ENCODE measurements around the gene NT5DC3.

Gene NT5DC3

DNA sequence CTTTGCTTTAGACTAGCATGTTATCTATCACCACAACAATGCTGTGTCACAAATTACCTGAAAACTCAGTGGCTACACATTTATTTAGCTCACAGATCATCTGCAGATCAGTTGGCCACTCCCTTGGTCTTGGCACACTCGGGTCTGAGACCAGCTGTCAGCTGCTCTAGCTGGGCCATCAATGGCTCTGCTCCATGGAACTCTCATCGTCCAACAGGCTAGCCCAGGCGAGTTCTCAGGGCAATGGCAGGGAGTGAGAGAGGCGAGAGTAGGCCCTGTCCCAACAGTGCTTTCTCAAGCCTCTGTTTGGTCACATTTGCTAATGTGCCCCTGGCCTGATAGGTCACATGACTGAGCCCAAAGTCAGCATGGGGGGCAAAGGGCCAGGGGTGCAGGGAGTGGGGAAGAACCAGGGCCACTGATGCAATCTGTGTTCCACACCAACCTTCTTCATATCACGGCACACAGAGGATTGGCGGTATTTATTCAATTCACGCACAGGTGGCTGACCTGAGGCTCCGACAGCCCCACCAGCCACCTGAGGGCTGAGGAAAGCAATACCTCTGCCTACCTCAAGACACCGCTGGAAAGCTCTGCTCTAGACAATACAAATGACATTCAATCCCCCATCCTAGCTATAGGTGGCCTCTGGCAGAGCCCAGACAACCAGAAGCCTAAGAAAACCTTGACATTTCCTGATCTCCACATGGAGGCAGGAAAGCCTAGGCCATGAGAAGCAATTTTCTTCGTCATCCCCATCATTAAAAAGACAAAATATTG lies 82.5 kb downstream of the NT5DC3 start:
- in situ Hi-C loops (cut with MboI; ENCODE audit: low sequenced_read_pairs, unreplicated experiment) = no loop called here

DNA sequence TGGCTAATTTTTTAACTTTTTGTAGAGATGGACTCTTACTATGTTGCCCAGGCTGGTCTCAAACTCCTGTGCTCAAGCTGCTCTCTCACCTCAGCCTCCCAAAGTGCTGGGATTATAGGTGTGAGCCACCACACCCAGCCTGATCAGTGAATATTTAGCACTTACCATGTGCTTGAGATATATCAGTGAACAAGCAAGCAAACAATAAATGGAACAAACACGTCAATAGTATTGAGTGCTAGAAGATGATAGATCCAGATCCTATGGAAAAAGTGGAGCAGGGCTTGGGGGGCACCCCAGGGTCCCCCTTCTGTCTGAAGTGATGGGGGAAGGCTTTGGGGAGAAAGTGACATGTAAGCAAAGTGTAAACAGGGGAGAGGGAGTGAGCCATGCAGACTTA lies 83.8 kb downstream of the NT5DC3 start:
- TF ChIP-seq, protein P1, sequence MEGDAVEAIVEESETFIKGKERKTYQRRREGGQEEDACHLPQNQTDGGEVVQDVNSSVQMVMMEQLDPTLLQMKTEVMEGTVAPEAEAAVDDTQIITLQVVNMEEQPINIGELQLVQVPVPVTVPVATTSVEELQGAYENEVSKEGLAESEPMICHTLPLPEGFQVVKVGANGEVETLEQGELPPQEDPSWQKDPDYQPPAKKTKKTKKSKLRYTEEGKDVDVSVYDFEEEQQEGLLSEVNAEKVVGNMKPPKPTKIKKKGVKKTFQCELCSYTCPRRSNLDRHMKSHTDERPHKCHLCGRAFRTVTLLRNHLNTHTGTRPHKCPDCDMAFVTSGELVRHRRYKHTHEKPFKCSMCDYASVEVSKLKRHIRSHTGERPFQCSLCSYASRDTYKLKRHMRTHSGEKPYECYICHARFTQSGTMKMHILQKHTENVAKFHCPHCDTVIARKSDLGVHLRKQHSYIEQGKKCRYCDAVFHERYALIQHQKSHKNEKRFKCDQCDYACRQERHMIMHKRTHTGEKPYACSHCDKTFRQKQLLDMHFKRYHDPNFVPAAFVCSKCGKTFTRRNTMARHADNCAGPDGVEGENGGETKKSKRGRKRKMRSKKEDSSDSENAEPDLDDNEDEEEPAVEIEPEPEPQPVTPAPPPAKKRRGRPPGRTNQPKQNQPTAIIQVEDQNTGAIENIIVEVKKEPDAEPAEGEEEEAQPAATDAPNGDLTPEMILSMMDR (IDR thresholded peaks at IDR 0.05; ENCODE audit: borderline replicate concordance, control extremely low read depth, extremely low read depth, insufficient read depth, missing control alignments) = no peak
- DNase-seq (ENCODE audit: low spot score) = no peak
- in situ Hi-C loops (cut with MboI; ENCODE audit: low sequenced_read_pairs, unreplicated experiment) = no loop called here

More for the DNA sequence above, 82.5 kb downstream of the NT5DC3 start:
- no peak for DNase-seq (ENCODE audit: low spot score)
- TF ChIP-seq, protein P1 (IDR thresholded peaks at IDR 0.05; ENCODE audit: borderline replicate concordance, control extremely low read depth, extremely low read depth, insufficient read depth, missing control alignments) = no peak

DNA sequence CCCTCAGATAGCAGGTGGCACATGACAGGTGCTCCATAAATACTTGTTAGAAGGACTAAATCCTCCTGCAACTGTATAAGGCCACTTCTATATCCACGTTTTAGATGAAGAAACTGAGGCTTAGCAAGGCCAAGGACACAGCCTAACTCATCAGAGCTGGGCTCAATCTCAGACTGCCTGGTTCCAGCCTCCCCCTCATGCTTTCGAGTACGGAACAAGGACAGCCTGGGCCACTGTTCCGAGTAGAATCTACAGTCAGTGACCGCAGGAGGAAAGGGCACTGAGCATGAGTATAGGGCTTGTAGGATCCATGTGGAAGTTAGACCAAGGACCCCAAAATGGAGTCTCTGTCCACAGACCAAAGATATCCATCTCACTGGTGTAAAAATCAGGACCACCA lies 84.6 kb downstream of the NT5DC3 start:
- TF ChIP-seq, protein P1 (IDR thresholded peaks at IDR 0.05; ENCODE audit: borderline replicate concordance, control extremely low read depth, extremely low read depth, insufficient read depth, missing control alignments) = no peak
- in situ Hi-C loops (cut with MboI; ENCODE audit: low sequenced_read_pairs, unreplicated experiment) = no loop called here
- no peak for DNase-seq (ENCODE audit: low spot score)

DNA sequence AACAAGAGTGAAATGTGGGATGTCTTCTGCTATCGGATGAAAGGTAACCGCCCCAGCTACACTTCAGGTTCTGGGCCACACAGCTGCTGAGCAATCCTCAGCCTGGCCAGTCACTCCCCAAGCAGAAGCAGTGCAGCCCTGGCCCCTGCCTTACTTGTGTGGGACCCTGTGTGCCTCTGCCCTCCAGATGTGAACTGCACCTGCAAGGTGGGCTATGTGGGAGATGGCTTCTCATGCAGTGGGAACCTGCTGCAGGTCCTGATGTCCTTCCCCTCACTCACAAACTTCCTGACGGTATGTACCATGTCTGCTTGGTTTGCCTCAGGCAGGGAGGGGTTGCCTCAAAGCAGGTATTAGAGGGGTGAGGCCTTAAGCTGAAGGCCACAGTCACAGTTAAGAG lies 85.6 kb downstream of the NT5DC3 start:
- TF ChIP-seq, protein P1 (IDR thresholded peaks at IDR 0.05; ENCODE audit: borderline replicate concordance, control extremely low read depth, extremely low read depth, insufficient read depth, missing control alignments) = no peak
- in situ Hi-C loops (cut with MboI; ENCODE audit: low sequenced_read_pairs, unreplicated experiment) = no loop called here
- no peak for DNase-seq (ENCODE audit: low spot score)

DNA sequence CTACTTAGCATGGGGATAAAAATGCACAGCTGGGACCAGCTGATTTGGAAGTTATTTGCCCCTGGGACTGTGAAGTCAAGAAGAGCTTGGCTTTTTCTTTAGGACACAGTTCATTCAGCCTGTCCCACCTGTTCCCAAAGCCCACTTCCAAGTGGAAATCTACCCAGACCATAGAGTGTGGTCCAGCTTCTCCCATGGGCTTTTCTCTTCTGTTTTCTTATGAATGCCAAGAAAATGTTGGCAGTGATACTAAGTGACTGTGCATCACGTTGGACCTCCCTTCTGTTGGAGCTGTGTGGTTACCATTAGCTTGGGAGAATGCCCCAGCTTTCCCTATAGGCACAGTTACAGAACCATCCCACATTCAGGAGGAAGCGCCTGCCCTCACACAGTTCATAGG lies 89.4 kb downstream of the NT5DC3 start:
- TF ChIP-seq, protein P1 (IDR thresholded peaks at IDR 0.05; ENCODE audit: borderline replicate concordance, control extremely low read depth, extremely low read depth, insufficient read depth, missing control alignments) = no peak
- in situ Hi-C loops (cut with MboI; ENCODE audit: low sequenced_read_pairs, unreplicated experiment) = no loop called here
- DNase-seq (ENCODE audit: low spot score) = no peak

DNA sequence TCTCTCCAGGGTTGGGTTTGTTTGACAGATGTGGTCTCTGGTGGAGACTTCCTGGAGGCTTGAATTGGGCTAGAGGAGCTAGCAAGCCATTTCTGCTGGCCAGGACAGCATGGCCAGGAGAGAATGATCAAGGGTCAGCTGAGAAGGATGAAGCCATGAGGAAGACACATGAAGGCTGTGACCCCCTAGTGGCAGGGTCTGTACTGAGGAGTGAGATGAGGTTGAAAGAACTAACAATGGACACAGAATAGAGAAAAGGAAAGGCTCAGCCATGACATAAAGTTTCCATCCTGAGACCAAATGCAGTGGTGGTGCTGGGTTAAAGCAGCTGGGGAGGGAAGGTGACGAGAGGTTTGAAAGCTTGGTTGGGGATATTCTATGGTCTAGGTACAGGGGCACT lies 89.9 kb downstream of the NT5DC3 start:
- no peak for DNase-seq (ENCODE audit: low spot score)
- TF ChIP-seq, protein P1 (IDR thresholded peaks at IDR 0.05; ENCODE audit: borderline replicate concordance, control extremely low read depth, extremely low read depth, insufficient read depth, missing control alignments) = no peak
- in situ Hi-C loops (cut with MboI; ENCODE audit: low sequenced_read_pairs, unreplicated experiment) = no loop called here
